Retinal pigment epithelial cell (primary cell): Measurements from ENCODE around the gene SEM1.

ENCODE experiments used
- DNase-seq: peaks from one replicate; pipeline ENCODE4 v3.0.0-alpha.2; 2010; ENCODE audit warnings: low read depth
- H3K4me3 ChIP-seq: 2 replicates; pipeline ENCODE4 v1.5.1; 2011; ENCODE audit warnings: mild to moderate bottlenecking, low read length, control low read depth, moderate library complexity
- TF ChIP-seq, protein P1 (sequence below): conservative IDR thresholded peaks from 2 replicates; pipeline ENCODE4 v1.5.1; 2011; ENCODE audit warnings: low read depth, low read length, control low read depth, inconsistent platforms

Gene SEM1

DNA sequence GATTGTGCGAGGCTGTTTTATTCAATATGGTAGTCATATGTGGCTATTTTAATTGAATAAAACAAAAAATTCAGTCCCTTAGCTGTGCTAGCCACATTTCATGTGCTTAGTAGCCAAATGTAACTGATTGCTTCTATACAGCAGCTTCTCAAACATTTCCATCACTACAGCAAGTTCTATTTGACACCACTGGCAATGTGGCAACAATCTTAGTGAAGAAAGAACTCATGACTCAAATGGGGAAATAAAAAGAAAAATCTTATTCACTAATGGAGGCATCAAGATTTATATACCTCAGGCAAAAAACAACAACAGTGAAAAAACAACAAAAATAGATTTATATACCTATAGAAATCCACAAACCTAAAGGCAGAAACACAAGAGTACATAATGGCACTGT lies 17.9 kb downstream of the SEM1 start:
- no peak overlapping the region for H3K4me3 ChIP-seq
- TF ChIP-seq, protein P1, sequence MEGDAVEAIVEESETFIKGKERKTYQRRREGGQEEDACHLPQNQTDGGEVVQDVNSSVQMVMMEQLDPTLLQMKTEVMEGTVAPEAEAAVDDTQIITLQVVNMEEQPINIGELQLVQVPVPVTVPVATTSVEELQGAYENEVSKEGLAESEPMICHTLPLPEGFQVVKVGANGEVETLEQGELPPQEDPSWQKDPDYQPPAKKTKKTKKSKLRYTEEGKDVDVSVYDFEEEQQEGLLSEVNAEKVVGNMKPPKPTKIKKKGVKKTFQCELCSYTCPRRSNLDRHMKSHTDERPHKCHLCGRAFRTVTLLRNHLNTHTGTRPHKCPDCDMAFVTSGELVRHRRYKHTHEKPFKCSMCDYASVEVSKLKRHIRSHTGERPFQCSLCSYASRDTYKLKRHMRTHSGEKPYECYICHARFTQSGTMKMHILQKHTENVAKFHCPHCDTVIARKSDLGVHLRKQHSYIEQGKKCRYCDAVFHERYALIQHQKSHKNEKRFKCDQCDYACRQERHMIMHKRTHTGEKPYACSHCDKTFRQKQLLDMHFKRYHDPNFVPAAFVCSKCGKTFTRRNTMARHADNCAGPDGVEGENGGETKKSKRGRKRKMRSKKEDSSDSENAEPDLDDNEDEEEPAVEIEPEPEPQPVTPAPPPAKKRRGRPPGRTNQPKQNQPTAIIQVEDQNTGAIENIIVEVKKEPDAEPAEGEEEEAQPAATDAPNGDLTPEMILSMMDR = no peak
- DNase-seq = no peak

DNA sequence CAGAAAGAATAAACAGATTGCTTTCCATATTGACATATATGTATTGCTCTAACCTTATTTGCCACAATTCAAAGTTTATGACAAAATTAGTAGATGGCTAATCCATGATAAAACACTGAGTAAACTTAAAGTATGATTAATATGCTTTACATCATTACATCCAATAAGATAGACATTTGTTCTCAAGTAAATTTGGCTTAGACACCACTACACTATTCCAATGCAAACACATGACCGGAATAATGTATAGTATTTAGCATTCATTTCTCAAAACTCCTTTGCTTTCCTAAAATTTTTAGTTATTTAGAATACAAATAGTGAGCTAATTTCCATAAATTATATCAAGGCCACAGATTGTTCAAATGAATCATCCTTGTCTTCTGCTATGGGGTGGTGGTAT lies 20.2 kb downstream of the SEM1 start:
- no peak for DNase-seq
- H3K4me3 ChIP-seq = no peak overlapping the region
- TF ChIP-seq, protein P1 = no peak

DNA sequence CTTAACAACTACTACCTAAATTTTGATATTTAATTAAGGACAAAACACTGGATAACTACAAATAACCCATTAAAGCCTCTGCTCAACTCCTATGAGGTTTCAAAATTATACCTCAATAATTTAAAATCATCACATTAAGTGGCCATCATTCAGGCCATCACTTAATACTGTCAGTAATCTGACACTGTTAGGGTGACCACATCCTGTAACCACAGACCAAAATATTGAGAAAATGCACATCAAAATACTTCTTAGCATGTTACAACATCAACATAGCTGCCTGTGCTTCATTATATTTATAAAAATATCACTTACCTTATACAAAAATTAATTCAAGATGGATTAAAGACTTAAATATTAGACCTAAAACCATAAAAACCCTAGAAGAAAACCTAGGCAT lies 23.3 kb downstream of the SEM1 start:
- DNase-seq = no peak
- no peak overlapping the region for H3K4me3 ChIP-seq
- TF ChIP-seq, protein P1 = no peak

DNA sequence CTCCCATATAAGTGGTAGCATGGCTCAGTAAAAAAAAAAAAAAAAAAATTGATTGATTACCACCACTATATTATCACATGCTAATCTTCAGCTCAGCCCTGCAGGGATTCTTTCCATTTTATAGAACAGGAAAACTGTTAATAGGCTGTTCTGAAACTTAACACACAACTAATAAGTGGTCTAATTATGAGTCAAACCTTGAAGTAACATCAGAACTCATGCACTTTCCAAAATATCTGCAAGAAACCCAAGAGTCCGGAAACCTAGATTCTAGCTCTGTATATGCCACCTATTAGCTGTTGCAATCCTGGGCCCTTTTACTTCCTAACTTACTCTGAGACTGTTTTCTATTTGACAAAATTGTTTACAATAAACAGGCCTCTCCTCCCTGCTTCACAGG lies 23.9 kb downstream of the SEM1 start:
- DNase-seq = no peak
- TF ChIP-seq, protein P1 = no peak

DNA sequence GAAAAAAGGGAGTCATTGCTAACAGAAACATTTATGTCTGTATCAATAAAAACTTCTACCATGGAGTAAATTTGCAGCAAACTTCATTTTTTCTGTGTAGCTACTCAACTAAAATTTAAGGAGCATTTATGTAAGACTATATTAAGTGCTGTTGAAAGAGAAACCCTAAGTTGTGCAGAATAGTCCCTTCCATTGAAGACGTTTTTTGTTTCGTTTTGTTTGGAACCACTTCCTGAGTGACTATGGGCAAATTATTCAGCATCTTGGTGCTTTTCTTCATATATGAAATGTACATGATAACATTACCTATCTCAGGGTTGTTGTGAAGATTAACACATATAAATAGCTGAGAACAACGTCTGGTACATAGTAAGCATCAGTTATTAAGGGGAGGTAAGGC lies 24.3 kb downstream of the SEM1 start:
- DNase-seq = no peak
- no peak overlapping the region for H3K4me3 ChIP-seq
- TF ChIP-seq, protein P1 = no peak

More for the DNA sequence above, 23.9 kb downstream of the SEM1 start:
- H3K4me3 ChIP-seq = no peak overlapping the region

DNA sequence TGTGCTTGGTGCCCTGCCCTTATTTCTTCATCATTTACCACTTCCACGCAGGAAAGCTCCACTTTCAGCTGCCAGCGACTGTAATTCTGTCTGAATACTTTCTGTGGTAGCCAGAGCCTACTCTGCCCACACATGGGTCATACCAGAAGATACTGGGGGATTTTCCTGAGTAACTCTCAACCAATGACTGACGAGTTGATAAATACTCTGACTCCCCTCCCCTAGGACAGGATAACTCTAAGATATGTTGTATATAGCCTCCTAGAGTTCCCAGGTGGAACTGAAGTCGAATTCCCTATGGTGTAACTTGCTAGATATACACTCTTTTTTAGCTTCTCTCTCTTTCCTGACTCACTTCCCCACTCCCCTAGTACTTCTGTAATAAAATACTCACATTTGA lies 29.8 kb downstream of the SEM1 start:
- TF ChIP-seq, protein P1 = no peak
- DNase-seq = no peak

DNA sequence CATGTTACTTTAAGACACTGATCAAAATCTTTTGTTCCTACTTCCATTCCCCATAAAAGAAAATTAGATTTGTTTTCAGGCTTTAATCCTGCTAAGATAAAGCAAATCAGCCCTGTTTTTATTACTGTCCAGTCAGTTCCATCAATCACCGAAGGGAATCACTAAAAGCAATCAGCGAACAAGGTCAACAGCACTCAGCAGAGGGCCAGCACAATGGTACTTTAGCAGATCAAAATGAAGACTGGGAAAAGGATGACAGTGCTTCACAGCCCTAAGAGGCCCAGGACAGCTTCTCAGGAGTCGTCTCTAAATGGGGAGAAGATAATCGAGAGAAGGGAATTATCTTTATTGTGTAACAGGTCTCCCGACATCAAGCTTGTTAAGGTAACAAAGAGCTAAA lies 32.7 kb downstream of the SEM1 start:
- no peak overlapping the region for H3K4me3 ChIP-seq
- TF ChIP-seq, protein P1 = no peak
- DNase-seq = no peak

More for the DNA sequence above, 29.8 kb downstream of the SEM1 start:
- no peak overlapping the region for H3K4me3 ChIP-seq
